ENCODE data around the gene RNF214. TPM values are rescaled to one million over a fixed set of nuclear protein-coding genes. Genes with fewer than 3 reads are reported as not detected.

RNF214 gene
- total and polyA plus RNA-seq, 2 of the 13 experiments (the other 11 are each of a cell fraction or from before 2014, with no cell fraction given) = 10.7 to 12.6 TPM

- TF ChIP-seq TFE3 (CRISPR knock-in tag; IDR thresholded peaks at IDR 0.05) (no peak), ZFAT (CRISPR knock-in tag; conservative IDR thresholded peaks at IDR 0.05) (no peak), CBFB (CRISPR knock-in tag; IDR thresholded peaks at IDR 0.05) (no peak), MNT (IDR thresholded peaks at IDR 0.05) (no peak), ZNF331 (CRISPR knock-in tag; IDR thresholded peaks at IDR 0.05) (0 out of 2 replicates have a peak, but pooled peaks have one; percentile 55), ZNF251 (CRISPR knock-in tag; IDR thresholded peaks at IDR 0.05) (no peak), ZNF235 (CRISPR knock-in tag; IDR thresholded peaks at IDR 0.05; ENCODE audit: borderline replicate concordance) (no peak), ZNF180 (CRISPR knock-in tag; IDR thresholded peaks at IDR 0.05; ENCODE audit: borderline replicate concordance, low read depth) (no peak), POGZ (CRISPR knock-in tag; IDR thresholded peaks at IDR 0.05) (peak; percentile 53; the same call in 1 of the 2 replicates), ZBTB43 (CRISPR knock-in tag; conservative IDR thresholded peaks at IDR 0.05) (no peak), ZNF350 (CRISPR knock-in tag; IDR thresholded peaks at IDR 0.05; ENCODE audit: borderline replicate concordance, low read depth) (peak; percentile 67; the same call in 1 of the 2 replicates), ZNF275 (CRISPR knock-in tag; IDR thresholded peaks at IDR 0.05; ENCODE audit: borderline replicate concordance) (peak; percentile 76; the same call in 1 of the 2 replicates), ZSCAN22 (CRISPR knock-in tag; IDR thresholded peaks at IDR 0.05) (no peak), MTA1 (CRISPR knock-in tag; IDR thresholded peaks at IDR 0.05; ENCODE audit: borderline replicate concordance) (no peak), ZNF225 (CRISPR knock-in tag; IDR thresholded peaks at IDR 0.05) (0 out of 2 replicates have a peak, but pooled peaks have one; percentile 50), ZNF512 (CRISPR knock-in tag; IDR thresholded peaks at IDR 0.05) (no peak), FOXK2 (IDR thresholded peaks at IDR 0.05) (no peak), KLF9 (CRISPR knock-in tag; IDR thresholded peaks at IDR 0.05; ENCODE audit: low read depth) (0 out of 2 replicates have a peak, but pooled peaks have one; percentile 44), CBX1 (IDR thresholded peaks at IDR 0.05; ENCODE audit: low read depth) (no peak), THAP7 (CRISPR knock-in tag; IDR thresholded peaks at IDR 0.05) (no peak), HOXA5 (CRISPR knock-in tag; IDR thresholded peaks at IDR 0.05) (no peak), SALL2 (CRISPR knock-in tag; IDR thresholded peaks at IDR 0.05) (no peak), YEATS4 (CRISPR knock-in tag; IDR thresholded peaks at IDR 0.05; ENCODE audit: borderline replicate concordance) (peak; percentile 60; the same call in 1 of the 2 replicates)
These were observed 83.9 kb downstream of the RNF214 start, which contains the start of gene BACE1 (continued) for GRCh38 chr11:117316197-117316961.

Data from HepG2 (cell line).